NCI-H1694 (cell line): ENCODE data around the gene C19orf67.

Experiments
- DNase-seq: peaks from one replicate; lab custom pipeline; 2025; lab: John Stamatoyannopoulos, UW

Gene C19orf67

DNA sequence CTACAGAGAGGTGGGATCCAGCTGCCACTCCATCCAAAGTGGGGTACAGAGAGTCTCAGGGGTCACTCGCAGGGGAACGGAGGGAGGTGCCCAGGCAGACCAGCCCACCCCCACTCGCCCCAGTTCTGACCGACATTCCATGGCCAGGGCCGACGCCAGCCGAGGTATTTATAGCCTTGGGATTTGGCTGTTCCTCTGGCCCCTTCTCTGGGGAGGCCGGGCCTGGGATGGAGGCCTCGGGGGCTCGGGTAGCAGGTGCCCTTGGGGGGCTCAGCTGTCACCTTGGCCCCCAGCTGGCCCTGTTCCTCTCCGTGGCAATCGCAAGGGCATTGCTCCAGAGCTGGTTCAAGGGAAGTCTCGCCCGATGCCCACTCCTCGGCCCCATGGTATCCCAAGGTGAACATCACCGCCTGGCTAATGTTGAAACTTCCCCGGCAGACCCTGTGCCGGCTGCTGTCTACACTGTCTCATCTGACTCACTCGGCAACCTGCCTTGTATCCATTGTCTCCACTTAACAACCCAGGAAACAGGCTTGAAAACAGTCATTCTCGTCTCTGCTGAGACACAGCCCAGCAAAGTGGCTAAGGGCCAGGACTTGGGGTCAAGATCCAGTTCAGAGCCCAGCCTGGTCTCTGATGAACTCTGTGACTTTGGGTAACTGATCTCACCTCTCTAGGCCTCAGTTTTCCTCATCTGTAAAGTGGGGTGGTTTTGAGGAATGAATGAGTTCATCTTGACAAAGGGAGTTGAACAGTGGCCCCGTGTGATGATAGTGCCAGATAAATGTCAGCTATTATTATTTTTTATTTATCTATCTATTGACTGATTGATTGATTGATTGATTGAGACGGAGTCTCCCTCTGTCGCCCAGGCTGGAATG is 22.2 kb upstream of the C19orf67 start:
- DNase-seq = no peak

- DNase-seq = no peak
Observed at GRCh38 chr19:14106840-14107239, 21.3 kb upstream of the C19orf67 start.

GRCh38 chr19:14105680-14106079 is 20.1 kb upstream of the C19orf67 start:
- no peak for DNase-seq

GRCh38 chr19:14103310-14103709 is 17.7 kb upstream of the C19orf67 start:
- DNase-seq = no peak

DNA sequence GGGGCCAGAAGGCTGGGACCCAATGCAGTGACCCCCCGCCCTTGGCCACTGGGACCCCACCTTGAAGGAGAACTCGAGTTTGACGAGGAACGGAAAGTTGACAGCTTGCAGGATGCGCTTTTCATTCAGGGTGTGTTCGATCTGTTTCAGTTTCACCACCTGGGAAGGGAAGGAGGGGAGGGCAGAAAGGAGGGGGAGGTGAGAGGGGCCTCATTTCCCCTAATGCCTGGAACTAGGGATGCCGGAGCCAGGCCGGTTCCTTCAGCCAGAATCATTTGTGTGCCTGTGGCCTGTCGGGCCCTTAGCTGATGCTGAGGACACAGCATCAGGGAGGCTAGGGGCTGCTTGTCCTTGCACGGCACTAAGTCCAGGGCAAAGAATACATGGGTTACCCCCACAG is 17.2 kb upstream of the C19orf67 start:
- no peak for DNase-seq

- DNase-seq = no peak
Observed at GRCh38 chr19:14102102-14102696, 16.6 kb upstream of the C19orf67 start.

DNA sequence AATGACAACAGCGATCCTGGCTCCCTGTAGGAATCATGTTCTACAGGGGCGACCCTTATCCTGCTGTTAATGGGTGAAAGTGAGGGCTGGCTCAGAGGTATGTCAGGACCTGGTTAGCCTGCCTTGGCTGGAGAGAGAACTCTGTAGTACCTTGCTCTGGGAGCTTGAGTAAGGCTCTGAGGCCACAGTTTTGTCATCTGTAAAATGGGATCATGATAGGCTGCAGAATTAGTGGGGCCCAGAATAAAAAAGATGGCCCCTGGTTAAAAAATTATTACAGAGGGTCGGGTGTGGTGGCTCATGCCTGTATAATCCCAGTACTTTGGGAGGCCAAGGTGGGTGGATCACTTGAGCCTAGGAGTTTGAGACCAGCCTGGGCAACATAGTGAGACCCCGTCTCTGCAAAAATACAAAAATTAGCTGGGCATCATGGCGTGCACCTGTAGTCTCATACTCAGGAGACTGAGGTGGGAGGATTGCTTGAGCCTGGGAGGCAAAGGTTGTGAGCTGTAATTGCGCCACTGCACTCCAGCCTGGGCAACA is 15.5 kb upstream of the C19orf67 start:
- no peak for DNase-seq

- no peak for DNase-seq
Observed at GRCh38 chr19:14097532-14098151, 12.1 kb upstream of the C19orf67 start.

DNA sequence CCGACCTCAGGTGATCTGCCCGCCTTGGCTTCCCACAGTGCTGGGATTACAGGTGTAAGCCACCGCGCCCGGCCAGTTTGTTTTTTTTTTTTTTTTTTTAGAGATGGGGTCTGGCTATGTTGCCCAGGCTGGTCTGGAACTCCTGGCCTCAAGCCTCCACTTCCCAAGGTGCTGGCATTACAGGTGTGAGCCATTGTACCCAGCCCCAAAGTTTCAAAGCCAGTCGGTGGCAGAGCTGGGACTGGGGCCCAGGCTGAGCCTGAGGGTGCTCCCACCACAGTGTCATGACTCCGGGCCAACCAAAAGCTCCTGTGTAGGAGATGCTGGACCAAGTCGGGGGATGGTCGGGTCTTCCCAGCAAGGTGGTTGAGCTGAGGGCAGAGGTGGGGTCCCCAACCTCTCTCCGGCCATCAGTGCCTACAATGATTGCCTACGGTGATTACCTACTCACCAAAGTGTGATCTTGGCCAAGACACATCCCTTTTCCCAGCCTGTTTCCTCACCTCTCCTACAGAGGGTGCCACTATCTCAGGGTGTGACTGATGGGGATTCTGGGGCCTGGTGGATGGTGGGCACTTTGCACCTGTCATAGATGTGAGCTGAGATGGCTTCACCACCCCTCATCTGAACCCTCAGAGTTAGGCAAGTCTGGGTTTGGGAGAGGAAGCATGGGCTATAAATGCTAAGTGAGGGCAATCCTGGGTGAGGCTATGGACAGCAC is 10.8 kb upstream of the C19orf67 start:
- no peak for DNase-seq

DNA sequence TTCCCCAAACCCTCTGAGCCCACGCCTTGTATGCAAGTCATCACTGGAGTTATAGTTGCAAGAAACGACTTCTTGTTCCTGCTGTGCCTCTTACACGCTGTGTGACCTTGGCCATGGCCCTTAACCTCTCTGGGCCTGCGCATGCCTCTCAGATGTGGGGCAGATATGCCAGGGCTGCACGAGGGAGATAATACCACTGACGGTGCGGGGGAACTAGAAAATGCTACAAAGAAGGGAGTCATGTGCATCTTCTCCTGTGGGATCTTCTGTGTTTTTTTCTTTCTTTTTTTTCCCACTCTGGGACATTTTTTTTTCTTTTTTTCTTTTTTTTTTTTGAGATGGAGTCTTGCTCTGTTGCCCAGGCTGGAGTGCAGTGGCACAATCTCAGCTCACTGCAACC is 9.3 kb upstream of the C19orf67 start:
- DNase-seq = no peak

GRCh38 chr19:14093117-14093823 is 7.7 kb upstream of the C19orf67 start:
- no peak for DNase-seq

DNA sequence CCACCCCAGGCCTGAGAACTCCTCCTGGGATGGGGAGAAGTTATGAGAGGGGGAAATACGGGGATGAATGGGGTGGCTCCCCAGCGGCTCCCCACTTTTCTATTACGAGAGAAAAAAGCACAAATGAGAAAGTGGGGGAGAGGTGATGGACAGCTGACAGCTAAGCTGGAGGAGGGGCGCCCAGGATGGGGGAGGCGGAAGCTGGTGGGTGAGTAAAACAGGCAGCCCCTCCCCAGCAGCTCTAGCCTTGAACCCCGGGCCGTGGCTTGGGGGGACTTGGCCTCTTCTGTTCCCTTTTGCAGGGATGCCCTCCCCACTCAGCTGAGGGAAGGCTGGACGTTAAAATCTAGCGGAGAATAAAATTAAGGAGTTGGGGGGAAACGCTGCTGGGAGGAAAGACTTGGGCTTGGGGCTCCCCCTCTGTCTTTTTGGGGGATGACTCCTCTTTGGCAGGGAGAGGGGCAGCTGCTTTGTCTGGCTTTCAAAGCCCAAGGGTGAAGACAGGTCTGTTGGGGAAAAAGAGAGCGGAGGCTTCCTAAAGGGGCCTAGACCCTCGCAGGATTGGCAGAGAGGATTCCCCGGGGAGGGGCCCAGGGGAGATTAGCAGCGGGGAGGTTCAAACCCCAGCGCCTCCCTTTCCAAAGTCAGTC is 6.4 kb upstream of the C19orf67 start:
- DNase-seq = no peak

- peak; percentile 23 for DNase-seq
Observed at GRCh38 chr19:14091081-14091812, 5.7 kb upstream of the C19orf67 start.

- DNase-seq = peak; percentile 60
Observed at GRCh38 chr19:14090509-14091080, 5.0 kb upstream of the C19orf67 start, which contains the start of gene SAMD1. SAMD1 (minus strand) TSS chr19:14090751.

- DNase-seq = no peak
Observed at GRCh38 chr19:14089662-14090508, 4.3 kb upstream of the C19orf67 start.

DNA sequence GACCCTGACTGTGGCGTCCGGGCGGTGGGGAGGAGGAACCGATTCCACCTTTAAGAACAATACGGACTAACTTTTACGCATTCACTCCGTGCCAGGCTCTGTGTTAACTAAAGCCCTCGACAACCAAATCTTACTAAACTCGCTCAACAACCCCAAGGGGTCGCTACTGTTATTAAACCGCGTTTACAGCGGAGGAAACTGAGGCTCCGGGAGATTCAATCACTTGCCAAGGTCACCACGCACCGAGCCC is 3.8 kb upstream of the C19orf67 start:
- DNase-seq = peak; percentile 11

GRCh38 chr19:14088634-14089411 is 3.2 kb upstream of the C19orf67 start:
- DNase-seq = no peak

DNA sequence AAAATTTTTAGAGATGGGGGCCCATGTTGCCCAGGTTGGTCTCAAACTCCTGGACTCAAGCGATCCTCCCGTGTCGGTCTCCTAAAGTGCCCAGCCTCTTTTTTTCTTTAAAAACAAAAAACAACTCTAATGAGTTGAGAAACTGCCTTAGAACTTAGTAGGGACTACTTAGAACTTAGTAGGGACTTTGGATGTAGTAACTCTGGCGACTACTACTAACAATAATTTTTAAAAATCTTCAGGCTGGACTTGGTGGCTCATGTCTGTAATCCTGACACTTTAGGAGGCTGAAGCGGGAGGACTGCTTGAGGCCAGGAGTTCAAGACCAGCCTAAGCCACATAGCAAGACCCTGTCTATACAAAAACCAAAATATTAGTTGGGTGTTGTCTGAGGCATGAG is 515 bp upstream of the C19orf67 start:
- DNase-seq = no peak

- no peak for DNase-seq
Observed at GRCh38 chr19:14082675-14082960, 3.0 kb downstream of the C19orf67 start.
